ENCODE data around the gene TTN.

TTN gene

DNA sequence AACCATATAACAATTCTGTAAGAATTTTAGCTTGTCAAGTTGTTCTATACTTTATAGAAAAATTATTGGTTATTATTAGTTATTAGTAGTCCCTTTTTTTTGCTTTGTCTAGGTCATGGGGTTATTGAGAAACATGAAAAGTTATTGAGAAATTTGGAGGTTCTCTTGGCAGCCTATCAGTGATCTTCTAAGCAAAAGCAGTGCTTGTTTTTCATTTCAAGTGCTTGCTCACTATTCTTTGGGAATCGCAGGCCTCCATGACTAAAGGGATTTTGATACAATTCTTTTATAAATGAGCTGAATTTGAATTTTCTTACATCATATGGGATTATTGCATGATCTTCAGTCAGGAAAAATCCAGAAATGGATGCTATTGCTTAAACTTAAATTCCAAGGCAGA, 301.1 kb downstream of the TTN start:
- in situ Hi-C loops (cut with MboI; ENCODE audit: low sequenced_read_pairs): no loop called here

DNA sequence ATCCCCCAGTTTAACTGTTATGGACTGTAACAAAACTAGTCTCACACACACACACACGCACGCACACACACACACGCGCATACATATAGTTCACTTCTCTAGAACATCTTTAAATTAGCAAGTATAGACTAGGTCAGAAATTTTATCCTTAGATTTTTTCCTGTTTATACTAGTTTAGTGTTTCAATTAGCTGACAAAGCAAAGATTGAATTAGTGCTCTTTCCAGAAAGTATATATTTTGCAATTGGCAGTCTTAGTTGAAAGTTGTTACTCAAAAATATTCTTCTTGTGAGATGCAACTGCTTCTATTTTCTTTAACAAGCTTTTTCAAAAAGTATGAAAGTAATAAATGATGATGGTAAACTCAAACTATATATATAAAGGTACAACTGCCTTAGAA, 304.5 kb downstream of the TTN start:
- in situ Hi-C loops (cut with MboI; ENCODE audit: low sequenced_read_pairs): no loop called here

DNA sequence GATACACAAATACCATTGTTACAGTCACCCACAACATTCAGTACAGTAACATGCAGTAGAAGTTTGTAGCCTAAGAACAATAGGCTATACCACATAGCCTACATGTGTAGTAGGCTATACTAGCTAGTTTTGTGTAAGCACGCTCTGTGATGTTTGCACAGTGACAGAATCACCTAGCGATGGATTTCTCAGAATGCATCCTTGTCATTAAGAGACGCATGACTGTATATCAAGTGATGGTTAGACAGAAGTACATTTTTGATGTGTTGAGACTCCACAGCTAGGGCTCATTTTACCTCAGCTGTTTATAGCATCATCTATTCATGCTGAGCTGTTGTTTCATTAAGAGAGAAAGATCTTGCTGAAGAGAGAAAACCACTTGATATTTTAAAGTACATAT, 307.6 kb downstream of the TTN start:
- in situ Hi-C loops (cut with MboI; ENCODE audit: low sequenced_read_pairs): no loop called here

DNA sequence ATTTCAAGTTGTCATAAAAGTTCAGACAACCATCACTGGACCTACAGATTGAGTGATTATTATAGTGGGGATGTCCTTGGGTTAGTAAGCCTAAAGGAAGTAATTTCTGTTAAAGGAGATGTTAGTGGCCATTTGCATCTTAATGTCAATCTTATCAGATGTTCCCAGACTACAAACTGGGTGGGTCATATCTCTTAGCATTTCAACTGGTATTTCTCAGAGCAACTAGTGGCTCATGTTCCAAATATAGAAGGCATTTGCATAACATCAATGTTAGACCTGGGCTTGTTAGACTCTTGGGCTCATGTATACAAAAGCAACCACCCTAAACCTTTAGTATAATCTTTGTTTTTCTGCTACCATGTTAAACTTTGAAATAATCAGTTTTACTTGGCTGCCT, 309.1 kb downstream of the TTN start:
- in situ Hi-C loops (cut with MboI; ENCODE audit: low sequenced_read_pairs): no loop called here

DNA sequence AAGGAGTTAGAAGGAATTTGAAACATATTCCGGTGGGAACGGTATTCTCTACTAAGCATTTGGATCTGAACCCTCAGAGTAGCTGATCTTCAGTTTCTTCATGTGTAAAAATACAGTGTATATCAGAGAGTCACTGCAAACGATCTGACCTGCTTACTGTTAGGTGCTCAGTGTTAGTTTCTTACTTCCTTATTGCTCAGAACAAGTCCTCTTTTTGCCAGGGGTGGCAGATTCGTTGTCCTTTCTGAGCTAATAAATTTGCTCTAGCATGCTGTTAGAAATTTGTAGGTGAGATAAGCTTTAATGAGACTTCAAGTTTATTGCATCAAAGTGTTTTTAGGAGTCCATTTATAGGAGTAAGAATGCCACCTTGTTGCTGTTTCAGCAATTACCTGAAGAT, 311.2 kb downstream of the TTN start:
- in situ Hi-C loops (cut with MboI; ENCODE audit: low sequenced_read_pairs): no loop called here

DNA sequence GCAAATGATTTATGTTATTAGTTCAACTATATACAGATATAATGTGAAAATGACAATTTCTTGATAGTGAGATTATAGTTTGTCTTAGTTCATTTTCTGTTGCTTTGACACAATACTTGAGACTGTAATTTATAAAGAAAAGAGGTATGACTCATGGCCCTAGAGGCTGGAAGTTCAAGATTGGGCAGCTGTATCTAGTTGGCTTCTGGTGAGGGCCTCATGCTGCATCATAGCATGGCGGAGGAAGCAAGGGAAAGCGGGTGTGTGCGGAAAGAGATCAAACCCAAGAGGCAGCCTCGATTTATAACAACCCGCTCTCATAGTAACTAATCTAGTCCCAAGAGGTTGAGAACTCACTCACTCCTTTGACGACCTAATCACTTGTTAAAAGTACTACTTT, 315.6 kb downstream of the TTN start:
- in situ Hi-C loops (cut with MboI; ENCODE audit: low sequenced_read_pairs): no loop called here

DNA sequence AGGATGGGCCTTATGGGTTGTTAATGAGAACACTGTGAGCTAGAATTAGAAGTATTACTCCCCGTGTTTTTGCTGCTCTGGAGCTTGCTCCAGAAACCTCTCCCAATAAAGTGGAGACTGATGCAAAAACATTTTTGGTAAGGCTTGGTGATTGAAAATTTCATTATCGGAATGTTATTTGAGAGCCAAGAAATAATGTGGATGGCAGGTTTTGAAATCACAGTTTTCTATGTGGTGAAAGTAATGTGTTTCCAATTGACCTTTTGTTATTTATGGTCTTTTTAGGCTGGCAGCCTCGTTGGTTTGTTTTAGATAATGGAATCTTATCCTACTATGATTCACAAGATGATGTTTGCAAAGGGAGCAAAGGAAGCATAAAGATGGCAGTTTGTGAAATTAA, 321.9 kb downstream of the TTN start:
- in situ Hi-C loops (cut with MboI; ENCODE audit: low sequenced_read_pairs): no loop called here

DNA sequence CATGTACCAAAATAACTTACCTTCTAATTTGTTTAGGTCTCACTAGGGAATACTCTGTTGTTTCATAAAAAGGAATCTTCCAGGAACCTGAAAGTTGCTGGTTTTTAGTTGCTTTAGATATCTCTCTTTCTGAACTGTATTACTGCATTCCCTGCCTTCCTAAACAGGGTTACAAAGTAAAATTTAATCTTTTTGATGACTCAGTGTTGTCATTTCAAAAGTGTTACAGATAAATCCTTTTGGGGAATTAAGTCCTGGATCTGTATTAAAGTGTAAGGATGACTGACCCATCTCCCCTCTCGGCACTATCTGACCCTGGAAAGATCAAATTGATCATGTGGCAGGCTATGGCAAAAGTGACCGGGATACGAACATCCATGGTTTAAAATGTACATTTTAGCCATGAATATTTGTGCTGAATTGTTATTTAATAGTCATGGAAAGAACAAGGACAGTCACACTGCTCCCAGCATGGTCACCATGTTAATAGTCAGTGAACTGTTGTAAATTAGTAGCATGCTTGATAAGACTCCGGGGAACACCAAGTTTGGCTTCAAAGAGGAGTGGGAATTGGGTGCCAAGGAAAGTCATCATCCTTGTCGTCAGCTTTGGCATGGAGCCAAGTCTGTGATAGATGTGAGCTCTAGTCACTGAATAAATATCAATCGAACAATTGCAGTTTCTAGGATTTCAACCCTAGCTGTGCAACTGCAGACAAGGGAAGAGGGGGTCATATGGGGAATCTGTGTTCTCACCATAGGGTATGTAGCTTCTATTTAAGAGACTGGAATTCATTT, 322.8 kb downstream of the TTN start:
- in situ Hi-C loops (cut with MboI; ENCODE audit: low sequenced_read_pairs): no loop called here

DNA sequence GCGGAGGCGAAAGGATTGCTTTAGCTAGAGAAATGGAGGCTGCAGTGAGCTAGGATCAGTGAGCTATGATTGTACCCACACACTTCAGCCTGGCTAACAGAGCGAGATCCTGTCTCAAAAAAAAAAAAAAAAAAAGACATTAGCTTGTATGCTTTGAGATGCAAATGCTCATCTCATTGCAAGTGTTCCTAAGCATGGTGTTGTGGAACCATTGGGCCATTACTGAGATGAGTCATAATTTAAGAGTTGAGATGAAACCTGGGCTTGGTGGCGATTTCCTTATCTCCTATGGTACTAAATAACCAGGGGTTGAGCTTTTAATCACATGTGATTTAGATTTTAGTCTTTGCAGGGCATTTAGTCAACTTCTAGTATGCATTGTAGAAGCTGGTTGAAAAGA, 324.8 kb downstream of the TTN start:
- in situ Hi-C loops (cut with MboI; ENCODE audit: low sequenced_read_pairs): no loop called here

DNA sequence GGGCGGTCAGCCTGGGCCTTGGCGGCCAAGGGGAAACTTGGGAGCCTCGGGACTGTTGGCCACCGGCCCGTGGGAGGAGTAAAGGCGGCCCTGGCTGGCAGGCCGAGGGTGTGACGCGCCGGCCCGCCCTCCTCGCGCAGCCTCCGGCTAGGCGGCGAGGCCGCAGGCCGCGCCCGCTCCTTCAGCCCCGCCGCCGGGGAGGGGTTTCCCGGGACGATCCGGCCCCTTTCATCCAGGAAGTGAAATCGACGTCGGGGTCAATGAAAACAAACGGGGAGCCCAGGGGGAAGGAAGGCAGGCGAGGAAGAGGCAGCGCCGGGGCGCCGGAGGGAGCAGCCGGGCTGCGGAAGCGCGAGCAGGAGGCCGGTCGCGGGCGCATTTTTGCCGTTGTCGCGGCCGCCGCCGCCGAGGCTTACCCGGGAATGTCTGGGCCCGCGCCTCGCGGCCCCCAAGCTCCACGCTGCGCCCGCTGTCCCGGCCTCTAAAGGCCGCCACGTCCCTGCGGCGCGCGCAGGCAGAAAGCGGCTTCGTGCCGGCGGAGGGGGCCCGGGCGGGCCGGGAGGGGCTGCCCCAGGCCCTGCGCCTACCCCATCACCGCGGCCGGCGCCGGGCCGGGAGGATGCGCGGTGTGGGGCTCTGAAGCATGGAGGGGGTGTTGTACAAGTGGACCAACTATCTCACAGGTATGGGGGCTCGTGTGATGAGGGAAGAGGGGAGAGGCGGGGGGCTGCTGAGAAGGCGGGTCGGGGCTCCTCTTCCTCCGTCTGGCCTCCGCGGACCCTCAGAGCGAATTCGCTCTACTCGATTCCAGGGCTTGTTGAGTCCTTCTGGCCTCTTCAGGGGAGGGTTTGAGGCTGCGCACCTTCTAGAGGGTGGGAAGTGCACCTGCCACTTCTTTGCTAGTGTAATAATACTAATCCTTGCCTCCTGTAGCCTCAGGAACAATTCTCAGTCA, 326.7 kb downstream of the TTN start, which contains the start of gene PLEKHA3:
Gene PLEKHA3 (plus strand): TSS at position 231 of the 955 bp plus-strand sequence. CDS start 413 bp downstream, at position 644.
- in situ Hi-C loops (cut with MboI; ENCODE audit: low sequenced_read_pairs): no loop called here

DNA sequence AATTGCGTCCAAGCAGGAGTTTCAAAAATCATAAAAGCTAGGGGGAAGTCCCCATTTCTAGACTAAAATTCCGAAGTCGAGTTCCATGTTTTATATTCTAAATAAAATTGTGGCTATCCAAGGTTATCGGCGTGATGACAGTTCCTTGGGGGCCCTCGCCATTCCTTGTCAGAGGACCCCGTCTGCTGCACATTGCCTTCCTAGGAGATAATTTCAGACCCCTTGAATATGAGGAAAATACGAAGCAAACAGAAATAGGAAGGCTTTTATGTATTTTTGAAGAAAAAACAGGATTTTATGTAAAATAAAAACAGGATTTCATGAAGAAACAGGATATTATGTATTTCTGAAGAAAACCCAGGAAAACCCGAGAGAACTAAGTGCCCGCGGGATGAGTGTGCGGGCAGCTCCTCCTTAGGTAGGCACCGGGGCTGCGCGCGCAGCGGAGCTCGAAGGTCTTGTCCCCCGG, 327.4 kb downstream of the TTN start:
- in situ Hi-C loops (cut with MboI; ENCODE audit: low sequenced_read_pairs): no loop called here

DNA sequence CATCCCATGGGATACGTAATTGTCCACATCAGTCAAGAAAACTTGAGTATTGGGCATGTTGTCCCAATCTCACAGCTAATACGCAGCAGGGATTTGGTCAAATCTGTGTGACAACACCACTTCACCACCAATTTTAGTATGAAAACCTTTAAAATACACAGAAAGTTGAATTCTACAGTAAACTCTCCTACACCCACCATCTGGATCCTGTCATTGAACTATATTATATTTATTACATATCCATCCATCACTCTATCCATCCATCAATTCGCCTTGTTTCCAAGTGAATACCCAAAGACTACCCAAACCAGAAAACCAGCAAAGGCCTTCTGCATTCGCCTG, 328.0 kb downstream of the TTN start:
- in situ Hi-C loops (cut with MboI; ENCODE audit: low sequenced_read_pairs): no loop called here

DNA sequence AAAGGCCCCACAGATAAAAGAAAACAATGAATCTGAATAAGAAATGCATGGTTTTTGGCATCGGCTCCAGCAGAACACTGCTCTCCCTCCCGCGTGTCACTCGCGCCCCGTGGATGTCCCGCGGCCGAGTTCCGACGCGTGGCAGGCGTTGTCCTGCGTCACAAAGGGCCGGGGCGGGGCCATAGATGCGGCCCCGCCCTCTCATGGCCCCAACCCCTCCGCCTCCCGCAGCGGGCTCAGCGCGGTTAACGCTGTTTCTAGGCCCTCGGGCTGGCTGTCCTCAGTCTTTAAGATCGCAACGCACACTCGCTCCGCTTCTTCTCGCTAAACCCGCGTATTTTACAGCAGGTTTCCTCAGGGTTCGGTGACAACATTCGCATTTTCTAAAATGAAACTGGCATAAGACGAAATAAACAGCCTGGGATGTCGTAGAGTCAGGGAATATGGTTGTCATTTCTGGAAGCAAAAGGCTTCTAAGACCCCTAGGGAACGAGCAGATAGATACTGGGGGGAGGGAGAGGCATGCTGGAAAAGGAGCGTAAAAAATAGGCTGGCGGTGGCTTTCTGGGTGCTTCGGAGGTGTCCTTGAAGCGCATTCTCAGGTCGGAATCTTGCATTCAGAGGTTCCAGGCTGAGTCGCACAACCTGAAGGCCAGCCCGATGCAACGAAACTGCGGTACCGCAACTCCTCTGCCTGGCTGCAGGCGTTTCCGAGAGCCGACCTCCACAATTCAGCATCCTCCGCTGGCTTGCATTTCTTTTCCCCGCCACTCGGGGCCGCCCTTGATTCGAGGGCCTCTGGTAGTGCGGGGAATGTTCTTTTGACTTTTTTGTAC, 328.6 kb downstream of the TTN start, which contains the start of gene FKBP7:
Gene FKBP7 (minus strand): TSS at position 162 of the 836 bp plus-strand sequence. CDS start 101 bp downstream, at position 61.
- in situ Hi-C loops (cut with MboI; ENCODE audit: low sequenced_read_pairs): no loop called here

DNA sequence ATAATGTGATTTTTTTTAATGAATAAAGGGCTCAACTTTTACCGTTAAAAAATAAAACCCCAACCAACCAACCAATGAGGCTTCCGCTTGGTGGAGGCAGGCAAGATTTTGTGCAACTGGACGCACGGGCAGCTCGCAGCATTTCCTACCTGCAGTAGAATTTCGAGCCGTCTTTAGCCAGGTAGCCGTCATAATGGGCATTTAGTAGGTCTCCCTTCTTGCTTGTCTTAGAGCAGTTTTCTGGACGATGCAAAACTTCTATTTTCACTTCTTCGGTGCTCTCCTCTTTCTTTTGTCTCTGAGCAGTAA, 329.1 kb downstream of the TTN start:
- in situ Hi-C loops (cut with MboI; ENCODE audit: low sequenced_read_pairs): no loop called here

DNA sequence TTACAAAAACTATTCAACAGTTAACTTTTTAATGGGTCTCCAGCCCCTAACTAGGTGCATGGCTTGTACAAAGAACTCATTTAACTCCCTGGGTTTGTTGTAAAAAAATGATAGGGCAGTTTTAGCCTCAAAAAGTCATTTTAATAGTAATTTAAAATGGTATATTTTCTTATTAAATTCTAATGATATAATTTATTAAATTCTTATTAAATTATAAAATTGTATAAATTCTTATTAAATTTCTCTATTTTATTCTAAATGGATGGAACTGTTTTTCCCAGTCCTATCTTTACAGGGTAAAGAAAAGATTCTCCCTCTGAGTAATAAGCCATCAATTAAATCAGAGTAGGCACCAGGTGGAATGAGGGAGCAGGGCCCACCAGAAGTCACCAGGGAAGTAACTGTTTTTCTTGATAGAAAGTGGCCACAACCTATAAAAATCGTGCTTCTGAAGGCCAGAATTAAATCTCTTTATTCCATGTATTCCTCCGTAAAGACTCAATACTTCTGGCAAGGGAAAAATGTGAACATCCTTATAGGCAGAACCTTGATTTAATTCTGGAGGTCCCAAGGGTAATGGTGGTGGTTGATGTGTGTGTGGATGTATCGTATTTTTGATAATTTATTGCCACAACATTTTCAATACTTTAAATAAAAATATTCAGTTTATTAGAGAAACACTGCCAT, 329.6 kb downstream of the TTN start:
- in situ Hi-C loops (cut with MboI; ENCODE audit: low sequenced_read_pairs): no loop called here

DNA sequence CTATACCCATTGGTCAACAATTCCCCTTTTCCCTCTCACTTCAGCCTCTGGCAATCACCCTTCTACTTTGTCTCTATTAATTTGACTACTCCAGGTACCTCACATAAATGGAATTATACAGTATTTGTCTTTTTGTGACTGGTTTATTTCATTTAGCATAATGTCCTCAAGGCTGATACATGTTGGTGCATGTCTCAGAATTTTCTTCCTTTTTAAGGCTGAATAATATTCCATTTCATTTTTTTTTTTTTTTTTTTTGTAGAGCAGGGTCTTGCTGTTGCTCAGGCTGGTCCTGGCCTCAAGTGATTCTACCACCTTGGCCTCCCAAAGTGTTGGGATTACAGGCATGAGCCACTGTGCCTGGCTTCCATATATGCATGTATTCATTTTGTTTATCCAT, 330.7 kb downstream of the TTN start:
- in situ Hi-C loops (cut with MboI; ENCODE audit: low sequenced_read_pairs): no loop called here
